Liver (tissue), 9 donors: ENCODE data around the gene KATNB1. TPM values are rescaled to one million over a fixed set of nuclear protein-coding genes. Genes with fewer than 3 reads are reported as not detected.
"Not testable (repeated sequence)": the region's sequence is repeated elsewhere in the genome, so short reads cannot be mapped to it uniquely, and the experiment has no call there.

Source experiments
- DNase-seq: peaks from one replicate; pipeline ENCODE4 v3.0.0-alpha.2; 2017; ENCODE audit warnings: low spot score
- H3K27ac ChIP-seq, 2 donors: one replicate each; pipeline ENCODE4 v1.7.0; 2013; ENCODE audit warnings: inconsistent platforms in 2 of 2, low read length in 2 of 2, control low read depth in 1 of 2, low read depth in 1 of 2, mild to moderate bottlenecking in 1 of 2
- H3K27me3 ChIP-seq, 4 donors: one replicate each; pipeline versions ENCODE4 v1.6.1 to v1.7.0; 2013; ENCODE audit warnings: low read length in 3 of 4, inconsistent platforms in 1 of 4, mild to moderate bottlenecking in 1 of 4, moderate library complexity in 1 of 4; ENCODE audit not compliant: control insufficient read depth in 4 of 4, insufficient read depth in 4 of 4
- H3K36me3 ChIP-seq, 4 donors: one replicate each; pipeline versions ENCODE4 v1.6.1 to v1.7.0; 2013; ENCODE audit warnings: low read length in 3 of 4, mild to moderate bottlenecking in 3 of 4, low read depth in 1 of 4, moderate library complexity in 1 of 4; ENCODE audit not compliant: control insufficient read depth in 4 of 4, insufficient read depth in 3 of 4
- H3K4me1 ChIP-seq, 4 donors: one replicate each; pipeline versions ENCODE4 v1.6.1 to v1.7.0; 2013; ENCODE audit warnings: low read length in 3 of 4, mild to moderate bottlenecking in 3 of 4, moderate library complexity in 1 of 4; ENCODE audit not compliant: control insufficient read depth in 4 of 4, insufficient read depth in 4 of 4
- H3K4me3 ChIP-seq, 3 donors: one replicate each; pipeline versions ENCODE4 v1.6.1 to v1.7.0; 2013; ENCODE audit warnings: low read length in 3 of 3, control low read depth in 1 of 3, low read depth in 1 of 3, mild to moderate bottlenecking in 1 of 3
- H3K9ac ChIP-seq, 2 donors: one replicate each; pipeline ENCODE4 v1.7.0; 2013; ENCODE audit warnings: low read length in 2 of 2, mild to moderate bottlenecking in 2 of 2, moderate library complexity in 2 of 2, control low read depth in 1 of 2, low read depth in 1 of 2
- H3K9me3 ChIP-seq, 4 donors: one replicate each; pipeline versions ENCODE4 v1.6.1 to v1.7.0; 2013; ENCODE audit warnings: low read length in 3 of 4; ENCODE audit not compliant: control insufficient read depth in 4 of 4
- ATF3 ChIP-seq: IDR thresholded peaks from 2 replicates; pipeline ENCODE4 v1.6.1; 2016; ENCODE audit warnings: antibody characterized with exemption
- CTCF ChIP-seq: fragments of 150-350 bp; IDR thresholded peaks from 2 replicates; pipeline ENCODE4 v1.5.1; 2017; ENCODE audit warnings: improper control_type of control experiment, low read depth, low read length; ENCODE audit not compliant: missing input control
- EGR1 ChIP-seq, 2 donors: IDR thresholded peaks; 2 replicates each; pipeline ENCODE4 v1.6.1; 2016 to 2018; ENCODE audit warnings: antibody characterized with exemption in 2 of 2, low read depth in 2 of 2
- FOXA1 ChIP-seq: IDR thresholded peaks from 2 replicates; pipeline ENCODE4 v1.6.1; 2016; ENCODE audit warnings: antibody characterized with exemption
- FOXA2 ChIP-seq: IDR thresholded peaks from 2 replicates; pipeline ENCODE4 v1.6.1; 2016; ENCODE audit warnings: antibody characterized with exemption
- GABPA ChIP-seq, 2 donors: IDR thresholded peaks in 1 of 2; conservative IDR thresholded peaks in 1 of 2; 2 replicates each; pipeline ENCODE4 v1.6.1; 2016; ENCODE audit warnings: antibody characterized with exemption in 2 of 2, mild to moderate bottlenecking in 1 of 2, moderate library complexity in 1 of 2
- HNF4A ChIP-seq, 2 donors: conservative IDR thresholded peaks; 2 replicates each; pipeline ENCODE4 v1.6.1; 2016; ENCODE audit warnings: antibody characterized with exemption in 2 of 2, mild to moderate bottlenecking in 2 of 2
- HNF4G ChIP-seq: IDR thresholded peaks from 2 replicates; pipeline ENCODE4 v1.6.1; 2016; ENCODE audit warnings: antibody characterized with exemption
- JUND ChIP-seq, 2 donors: IDR thresholded peaks; 2 replicates each; pipeline ENCODE4 v1.6.1; 2016; ENCODE audit warnings: antibody characterized with exemption in 2 of 2
- MAX ChIP-seq: IDR thresholded peaks from 2 replicates; pipeline ENCODE4 v1.6.1; 2016; ENCODE audit warnings: antibody characterized with exemption
- NR2F2 ChIP-seq: IDR thresholded peaks from 2 replicates; pipeline ENCODE4 v1.6.1; 2016; ENCODE audit warnings: antibody characterized with exemption
- REST ChIP-seq: IDR thresholded peaks from 2 replicates; pipeline ENCODE4 v1.6.1; 2016; ENCODE audit warnings: antibody characterized with exemption, mild to moderate bottlenecking
- RXRA ChIP-seq, 2 donors: IDR thresholded peaks; 2 replicates each; pipeline ENCODE4 v1.6.1; 2017 to 2018; ENCODE audit warnings: antibody characterized with exemption in 2 of 2, mild to moderate bottlenecking in 1 of 2
- SP1 ChIP-seq: IDR thresholded peaks from 2 replicates; pipeline ENCODE4 v1.6.1; 2018; ENCODE audit warnings: antibody characterized with exemption, mild to moderate bottlenecking
- TAF1 ChIP-seq: conservative IDR thresholded peaks from 2 replicates; pipeline ENCODE4 v1.6.1; 2016; ENCODE audit warnings: antibody characterized with exemption, mild to moderate bottlenecking
- ZBTB33 ChIP-seq: IDR thresholded peaks from 2 replicates; pipeline ENCODE4 v1.6.1; 2016; ENCODE audit warnings: antibody characterized with exemption
- WGBS: extraction: QIAGEN DNeasy Blood & Tissue Kit; methylation state at CpG from one replicate; pipeline ENCODE4 v1.1.7; 2013; 5-methylcytosine and 5-hydroxymethylcytosine counted together
- polyA plus RNA-seq, 2 donors: library from polyadenylated mRNA; stranded (reverse) in 1 of 2; unstranded in 1 of 2; fragments of 200-250 nt in 1 of 2; fragments of >200 nt in 1 of 2; fragmentation: Nextera tagmentation in 1 of 2; extraction: Ambion mirVana in 1 of 2; gene quantifications; one replicate each; pipeline versions ENCODE4 v1.2.1 to v1.2.3, GENCODE V29; 2013 to 2015
- total RNA-seq, 2 donors: library from RNA; depleted of rRNA; stranded (reverse); fragments of >200 nt; gene quantifications; one replicate each; pipeline ENCODE4 v1.2.3, GENCODE V29; 2014
- donor health status: healthy.
- donor health status: healthy.
- donor health status: healthy.
- donor health status: healthy.
- donor health status: healthy.

The KATNB1 gene
- total and polyA plus RNA-seq, 4 donors, result 4.5 to 16.4 (median 7.5) TPM

- DNase-seq, result no peak
- H3K9ac ChIP-seq, result no peak overlapping the region
- H3K27ac ChIP-seq, result no peak overlapping the region
- 96% methylated on average over 14 of the region's 14 CpGs for WGBS
- no peaks in the 10 kb centered on the region for H3K9me3 ChIP-seq
- no peaks in the 10 kb centered on the region for H3K36me3 ChIP-seq
- no peaks in the 10 kb centered on the region for H3K27me3 ChIP-seq
- TF ChIP-seq EGR1 (IDR thresholded peaks at IDR 0.05; ENCODE audit: low read depth in 2 of 2) (no peak), JUND (IDR thresholded peaks at IDR 0.05) (no peak), FOXA1 (no peak), RXRA (IDR thresholded peaks at IDR 0.05) (no peak)
- H3K4me3 ChIP-seq, result no peak overlapping the region
- no peaks in the 10 kb centered on the region for H3K4me1 ChIP-seq
Measured at GRCh38 chr16:57728336-57729181, 7.0 kb upstream of the KATNB1 start.

GRCh38 chr16:57729182-57729484 lies 6.4 kb upstream of the KATNB1 start:
- Histone ChIP-seq H3K4me3 (no peak overlapping the region), H3K9ac (no peak overlapping the region), H3K9me3 (no peaks in the 10 kb centered on the region), H3K27me3 (no peaks in the 10 kb centered on the region), H3K4me1 (no peaks in the 10 kb centered on the region), H3K36me3 (no peaks in the 10 kb centered on the region), H3K27ac (no peak overlapping the region)
- DNase-seq, result no peak
- TF ChIP-seq HNF4A (conservative IDR thresholded peaks at IDR 0.05) (no peak), RXRA (IDR thresholded peaks at IDR 0.05) (no peak), NR2F2 (no peak), JUND (IDR thresholded peaks at IDR 0.05) (no peak), SP1 (no peak), ATF3 (no peak), TAF1 (no peak), FOXA2 (no peak), HNF4G (no peak), FOXA1 (no peak), REST (no peak), ZBTB33 (no peak), EGR1 (IDR thresholded peaks at IDR 0.05; ENCODE audit: low read depth in 2 of 2) (no peak), CTCF (no peak), MAX (no peak), GABPA (IDR thresholded peaks at IDR 0.05 in 1 of 2, conservative IDR thresholded peaks at IDR 0.05 in 1 of 2) (no peak)
- 89% methylated on average over 1 of the region's 1 CpG for WGBS

GRCh38 chr16:57729852-57730251 lies 5.7 kb upstream of the KATNB1 start:
- H3K9me3 ChIP-seq, H3K4me1 ChIP-seq, H3K27ac ChIP-seq, H3K36me3 ChIP-seq, H3K27me3 ChIP-seq, DNase-seq, H3K9ac ChIP-seq, H3K4me3 ChIP-seq: not testable (repeated sequence)
- WGBS, result 93% methylated on average over 6 of the region's 6 CpGs
